Measurements from ENCODE around the gene SPIRE2. TPM values are rescaled to one million over a fixed set of nuclear protein-coding genes. Genes with fewer than 3 reads are reported as not detected.
"Not testable (repeated sequence)": the region's sequence is repeated elsewhere in the genome, so short reads cannot be mapped to it uniquely, and the experiment has no call there.

SPIRE2 gene
- total RNA-seq, 2 donors from 2014 or later, result 2.0 TPM; not detected in 1

DNA sequence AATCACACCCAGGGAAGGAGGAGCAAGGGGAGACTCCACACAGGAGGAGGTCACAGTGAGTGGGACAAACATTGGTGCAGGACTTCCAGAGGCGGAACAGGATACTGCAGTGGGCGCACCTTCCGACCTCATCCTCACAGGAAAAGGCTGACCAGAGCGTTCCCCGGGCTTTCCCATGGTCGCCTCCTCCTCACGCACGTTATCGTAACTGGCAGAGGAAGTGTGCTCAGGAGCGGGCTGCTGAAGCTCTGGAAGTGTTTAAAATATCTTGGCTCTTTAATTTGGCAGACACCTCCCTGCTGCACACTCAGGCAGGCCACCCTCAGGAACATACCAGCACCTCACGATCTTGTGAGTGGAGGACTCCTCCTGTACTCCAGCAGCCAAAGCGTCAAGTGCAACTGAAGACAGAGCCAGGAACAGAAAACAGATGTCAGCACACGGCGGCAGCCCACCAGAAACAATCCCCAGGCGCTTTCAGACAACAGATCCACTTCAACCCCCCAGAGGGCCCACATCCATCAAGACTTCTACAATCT, 29.4 kb upstream of the SPIRE2 start:
- TF ChIP-seq CTCF (IDR thresholded peaks at IDR 0.05), result no peak
- Histone ChIP-seq H3K27ac (no peak overlapping the region), H3K4me3 (no peak overlapping the region), H3K4me1 (ENCODE audit: control insufficient read depth in 1 of 2, low read depth in 2 of 2) (no peaks in the 10 kb centered on the region), H3K9me3 (no peaks in the 10 kb centered on the region), H3K36me3 (no peaks in the 10 kb centered on the region), H3K27me3 (replicated peaks; ENCODE audit: insufficient read depth) (no peaks in the 10 kb centered on the region)
- DNase-seq (ENCODE audit: low spot score) (no peak), ATAC-seq (ENCODE audit: insufficient number of reproducible peaks, low FRiP score, low read depth) (no peak)

DNA sequence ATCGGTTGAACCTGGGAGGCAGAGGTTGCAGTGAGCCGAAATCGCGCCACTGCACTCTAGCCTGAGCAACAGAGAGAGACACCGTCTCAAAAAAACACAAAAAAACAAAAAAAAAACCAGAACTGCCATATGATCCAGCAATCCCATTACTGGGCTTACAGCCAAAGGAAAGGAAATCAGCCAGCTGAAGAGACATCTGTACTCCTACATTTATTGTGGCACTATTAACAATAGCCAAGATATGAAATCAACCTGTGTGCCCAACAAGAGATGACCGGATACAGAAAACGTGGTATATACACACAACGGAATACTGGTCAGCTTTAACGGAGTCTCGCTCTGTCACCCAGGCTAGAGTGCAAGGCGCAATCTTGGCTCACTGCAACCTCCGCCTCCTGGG, 26.5 kb upstream of the SPIRE2 start:
- Histone ChIP-seq H3K36me3 (no peaks in the 10 kb centered on the region), H3K4me3 (no peak overlapping the region), H3K9me3 (no peaks in the 10 kb centered on the region), H3K27me3 (replicated peaks; ENCODE audit: insufficient read depth) (no peaks in the 10 kb centered on the region), H3K27ac (no peak overlapping the region), H3K4me1 (ENCODE audit: control insufficient read depth in 1 of 2, low read depth in 2 of 2) (no peaks in the 10 kb centered on the region)
- TF ChIP-seq CTCF (IDR thresholded peaks at IDR 0.05), result no peak
- no peak for DNase-seq (ENCODE audit: low spot score)
- no peak for ATAC-seq (ENCODE audit: insufficient number of reproducible peaks, low FRiP score, low read depth)

- H3K27me3 ChIP-seq (replicated peaks; ENCODE audit: insufficient read depth), result no peaks in the 10 kb centered on the region
- no peaks in the 10 kb centered on the region for H3K4me1 ChIP-seq (ENCODE audit: control insufficient read depth in 1 of 2, low read depth in 2 of 2)
- TF ChIP-seq CTCF (IDR thresholded peaks at IDR 0.05), result no peak
- no peaks in the 10 kb centered on the region for H3K36me3 ChIP-seq
- no peak for ATAC-seq (ENCODE audit: insufficient number of reproducible peaks, low FRiP score, low read depth)
- DNase-seq (ENCODE audit: low spot score), result no peak
- H3K27ac ChIP-seq, result no peak overlapping the region
- no peaks in the 10 kb centered on the region for H3K9me3 ChIP-seq
- no peak overlapping the region for H3K4me3 ChIP-seq
Observed at GRCh38 chr16:89805136-89805905, 23.0 kb upstream of the SPIRE2 start.

- H3K36me3 ChIP-seq; H3K4me1 ChIP-seq (ENCODE audit: control insufficient read depth in 1 of 2, low read depth in 2 of 2); ATAC-seq (ENCODE audit: insufficient number of reproducible peaks, low FRiP score, low read depth): not testable (repeated sequence)
Observed at GRCh38 chr16:89806589-89807193, 21.6 kb upstream of the SPIRE2 start.

GRCh38 chr16:89808475-89808874, 19.8 kb upstream of the SPIRE2 start:
- ATAC-seq (ENCODE audit: insufficient number of reproducible peaks, low FRiP score, low read depth) (no peak), DNase-seq (ENCODE audit: low spot score) (no peak)
- Histone ChIP-seq H3K27me3 (replicated peaks; ENCODE audit: insufficient read depth) (no peaks in the 10 kb centered on the region), H3K9me3 (no peaks in the 10 kb centered on the region), H3K36me3 (no peaks in the 10 kb centered on the region), H3K4me1 (ENCODE audit: control insufficient read depth in 1 of 2, low read depth in 2 of 2) (no peaks in the 10 kb centered on the region), H3K27ac (no peak overlapping the region), H3K4me3 (no peak overlapping the region)
- TF ChIP-seq CTCF (IDR thresholded peaks at IDR 0.05), result no peak

More at GRCh38 chr16:89806589-89807193, 21.6 kb upstream of the SPIRE2 start:
- not testable (repeated sequence) for DNase-seq (ENCODE audit: low spot score); H3K9me3 ChIP-seq; H3K27ac ChIP-seq; H3K4me3 ChIP-seq; H3K27me3 ChIP-seq (replicated peaks; ENCODE audit: insufficient read depth)
